ENCODE data around the gene ARL6IP4.

ARL6IP4 gene

DNA sequence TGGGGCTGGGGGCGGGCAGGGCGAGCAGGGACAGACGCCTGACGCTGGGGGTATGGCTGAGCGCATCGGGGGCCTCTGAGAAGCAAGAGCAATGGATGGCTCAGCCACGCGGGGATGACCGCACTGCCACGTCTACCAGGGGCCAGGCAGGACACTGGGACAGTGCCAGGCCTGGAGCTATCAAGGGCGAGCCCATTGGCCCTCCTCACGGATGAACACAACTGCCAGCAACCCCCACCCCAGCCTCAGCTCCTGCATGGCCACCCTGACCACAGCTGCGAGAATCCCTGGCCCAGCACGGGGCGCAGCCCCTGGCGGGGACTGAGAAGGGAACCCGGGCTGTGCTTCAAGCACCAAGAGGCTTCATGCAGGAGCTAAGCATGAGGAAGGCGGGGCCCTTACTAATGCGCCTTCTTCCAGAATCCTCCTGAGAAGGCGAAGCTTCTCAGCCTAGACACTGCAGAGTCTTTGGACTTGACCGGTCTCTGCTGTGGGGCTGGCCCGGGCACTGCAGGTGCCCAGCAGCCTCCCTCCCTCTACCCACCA, 9.5 kb downstream of the ARL6IP4 start:
- in situ Hi-C loops (cut with MboI; ENCODE audit: low sequenced_read_pairs) = no loop called here

DNA sequence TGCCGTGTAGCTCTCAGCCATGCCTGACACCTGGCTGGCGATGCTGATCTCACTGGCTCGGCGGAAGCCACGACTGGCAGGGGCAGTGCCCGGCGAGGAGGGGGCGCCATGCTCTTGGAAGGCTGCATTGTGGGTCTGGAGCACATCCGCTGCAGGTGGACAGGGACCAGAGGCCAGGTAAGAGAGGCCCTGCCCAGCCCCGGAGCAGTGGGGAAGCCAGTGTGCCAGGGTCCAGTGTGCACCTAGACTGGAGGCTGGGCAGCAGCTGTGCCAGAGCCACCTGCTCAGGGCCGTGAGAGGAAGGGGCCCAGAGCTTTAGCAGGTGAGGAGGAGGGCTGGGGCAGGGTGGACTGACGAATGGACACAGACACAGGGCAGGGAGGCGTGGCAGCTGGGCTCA, 10.1 kb downstream of the ARL6IP4 start:
- in situ Hi-C loops (cut with MboI; ENCODE audit: low sequenced_read_pairs) = no loop called here

DNA sequence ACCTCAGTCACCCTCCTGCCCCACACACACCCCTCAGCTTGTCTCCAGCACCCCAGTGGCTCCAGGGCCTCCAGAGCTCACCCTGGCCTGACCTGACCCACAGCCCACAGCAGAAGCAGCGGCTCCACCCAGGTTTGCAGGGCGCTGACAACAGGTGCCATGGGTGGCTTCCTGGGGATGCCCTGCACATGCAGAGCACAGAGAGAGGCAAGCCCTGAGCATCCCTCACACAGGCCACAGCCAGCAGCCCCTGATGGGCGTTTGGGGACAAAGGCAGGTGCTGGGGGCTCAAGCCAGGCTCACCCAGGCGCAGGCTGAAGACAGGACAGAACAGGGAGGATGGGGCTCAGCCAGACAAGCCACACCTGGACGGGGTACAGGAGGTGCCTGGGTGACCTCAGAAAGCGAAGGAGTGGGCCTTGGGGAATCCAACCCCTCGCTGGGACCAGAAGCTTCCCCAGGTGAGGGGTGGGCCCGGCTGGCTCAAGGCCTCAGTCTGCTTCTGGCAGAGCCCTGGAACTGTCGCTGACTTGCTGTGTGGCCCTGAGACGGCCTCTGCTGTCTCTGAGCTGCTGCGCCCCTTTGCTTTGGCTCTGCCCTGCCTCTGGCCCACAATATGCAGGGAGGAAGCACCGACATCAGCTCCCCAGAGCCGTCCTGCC, 10.6 kb downstream of the ARL6IP4 start:
- in situ Hi-C loops (cut with MboI; ENCODE audit: low sequenced_read_pairs) = no loop called here

DNA sequence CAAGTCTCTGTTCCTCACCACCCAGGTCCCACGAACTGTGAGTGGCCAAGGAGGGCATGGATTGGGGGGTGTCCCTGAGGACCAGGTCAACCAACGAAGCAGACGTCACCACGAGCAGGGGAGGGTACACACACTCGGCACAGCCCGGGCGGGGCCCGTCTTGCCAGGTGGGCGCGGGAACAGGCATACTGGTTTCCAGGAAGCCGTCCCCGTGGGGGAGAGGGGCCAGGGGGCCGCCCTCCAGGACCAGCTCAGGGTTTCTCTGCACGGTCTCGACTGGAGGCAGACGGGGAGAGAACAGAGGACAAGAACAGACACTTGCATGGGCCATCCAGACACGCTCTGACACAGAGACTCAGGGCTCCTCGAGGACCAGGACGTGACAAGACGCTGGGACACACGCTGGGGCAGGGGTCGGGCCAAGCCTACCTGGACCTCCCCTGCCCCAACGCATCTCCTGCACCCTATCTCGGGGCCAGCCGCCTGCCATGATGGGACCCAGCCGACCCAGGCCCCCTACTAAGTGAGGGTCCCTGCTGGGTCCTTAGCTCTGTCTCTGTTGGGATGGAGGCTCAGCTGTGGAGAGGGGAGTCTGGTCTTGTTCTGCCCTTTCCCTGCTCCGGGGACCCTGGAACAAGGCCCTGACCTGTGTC, 11.3 kb downstream of the ARL6IP4 start:
- in situ Hi-C loops (cut with MboI; ENCODE audit: low sequenced_read_pairs) = no loop called here

DNA sequence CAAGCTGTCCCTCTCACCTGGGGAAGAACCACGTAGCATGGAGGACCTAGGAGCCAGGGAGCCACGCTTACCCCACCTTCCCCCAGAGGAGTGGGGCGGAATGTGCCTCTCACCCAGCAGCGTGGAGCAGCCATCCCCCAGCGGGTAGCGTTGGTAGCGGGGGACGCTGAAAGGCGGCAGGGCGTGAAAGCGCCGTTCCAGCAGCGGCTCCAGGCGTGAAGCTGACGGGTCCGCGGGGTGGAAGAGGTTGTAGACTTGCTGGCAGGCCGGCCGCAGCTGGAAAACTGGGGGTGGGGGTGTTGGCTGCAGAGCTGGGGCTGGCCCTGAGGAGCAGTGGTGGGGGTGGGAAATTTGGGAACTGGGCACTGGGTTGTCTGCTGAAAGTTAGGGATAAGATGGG, 11.9 kb downstream of the ARL6IP4 start:
- in situ Hi-C loops (cut with MboI; ENCODE audit: low sequenced_read_pairs) = no loop called here

DNA sequence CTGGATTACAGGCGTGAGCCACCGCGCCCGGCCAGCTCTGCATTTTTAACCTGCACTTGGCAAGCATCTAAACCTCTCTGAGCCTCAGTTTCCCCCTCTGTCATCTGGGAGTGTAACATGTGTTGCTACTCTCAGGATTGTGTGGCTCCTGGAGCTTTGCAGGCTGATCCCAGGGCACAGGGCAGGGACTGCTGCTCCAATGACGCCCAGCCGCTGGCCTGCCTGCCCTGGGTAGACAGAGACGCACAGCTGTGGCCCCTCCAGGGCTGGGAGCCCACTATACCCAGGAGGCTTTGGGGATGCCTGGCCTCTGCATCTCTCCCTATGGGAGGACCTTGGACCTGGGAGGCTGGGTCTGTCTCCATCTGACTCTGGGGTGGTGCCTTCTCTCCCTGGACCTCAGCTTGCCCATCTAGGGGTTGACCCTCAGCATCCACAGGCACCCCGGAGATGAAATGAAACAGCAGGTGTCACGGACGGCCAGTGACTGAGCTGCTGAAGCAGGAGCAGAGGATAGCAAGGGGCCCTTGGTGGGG, 13.7 kb downstream of the ARL6IP4 start:
- in situ Hi-C loops (cut with MboI; ENCODE audit: low sequenced_read_pairs) = no loop called here

DNA sequence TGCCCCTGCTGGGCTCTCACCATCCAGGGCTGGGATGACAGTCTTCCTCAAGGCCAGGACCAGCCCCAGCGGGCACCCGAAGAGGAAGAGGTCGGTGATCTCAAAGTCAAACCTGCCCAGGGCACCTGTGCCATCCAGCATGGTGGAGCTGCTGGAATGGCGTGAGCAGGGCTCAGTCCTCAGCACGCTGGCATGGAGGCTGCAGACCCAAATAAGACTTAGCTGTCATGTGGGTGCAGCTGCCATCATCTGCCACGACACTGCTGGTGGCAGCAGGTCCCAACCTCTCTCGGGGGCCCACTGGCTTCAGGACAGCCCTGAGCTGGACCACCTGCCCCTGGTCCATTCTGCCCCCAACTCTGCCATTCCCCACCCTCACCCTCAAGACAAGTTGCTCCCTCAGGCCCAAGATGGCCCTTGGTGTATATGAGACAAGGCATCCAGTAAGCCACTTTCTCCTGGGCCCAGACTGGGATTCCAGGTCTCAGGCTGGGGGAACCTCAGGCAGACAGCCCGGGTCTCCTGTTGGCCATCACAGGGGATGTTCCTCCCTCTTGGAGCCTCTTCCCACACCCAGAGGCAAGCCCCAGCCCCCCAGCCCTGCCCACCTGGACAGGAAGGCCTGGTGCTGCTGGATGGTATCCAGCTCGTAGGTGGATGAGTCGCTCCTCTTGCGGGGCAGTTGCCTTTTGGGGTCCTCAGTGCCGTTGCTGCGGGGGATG, 14.5 kb downstream of the ARL6IP4 start:
- in situ Hi-C loops (cut with MboI; ENCODE audit: low sequenced_read_pairs) = no loop called here

DNA sequence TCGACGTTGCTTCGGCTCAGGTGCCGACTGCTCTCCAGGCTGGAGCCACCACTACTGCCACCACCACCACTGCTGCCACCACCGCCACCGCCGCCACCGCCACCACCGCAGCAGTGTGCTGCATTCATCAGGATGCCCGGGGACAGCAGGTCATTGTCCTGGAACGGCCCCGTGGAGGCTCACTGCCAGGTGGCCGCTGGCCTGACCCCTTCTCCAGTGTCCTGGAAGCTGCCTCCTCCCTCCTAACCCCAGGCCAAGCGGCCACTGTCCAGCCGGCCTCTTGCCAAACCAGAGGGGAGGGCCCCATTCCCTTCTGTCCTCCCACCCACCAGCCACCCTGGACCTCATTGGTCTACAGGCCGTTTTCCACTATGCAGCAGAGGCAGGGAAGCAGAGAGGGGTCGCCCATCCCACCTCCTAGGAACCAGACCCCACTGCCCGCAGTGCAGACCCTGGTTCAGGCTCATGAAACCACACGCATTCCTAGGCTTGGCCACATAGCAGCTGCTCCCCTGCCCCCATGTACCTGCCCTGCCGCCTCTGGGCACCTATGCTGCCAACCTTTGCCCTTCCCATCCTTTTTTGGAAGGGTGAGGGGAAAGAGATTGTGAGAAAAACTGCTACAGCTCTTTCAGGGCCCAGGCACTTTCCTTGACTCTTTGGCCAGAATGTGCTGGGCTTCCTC, 15.2 kb downstream of the ARL6IP4 start:
- in situ Hi-C loops (cut with MboI; ENCODE audit: low sequenced_read_pairs) = no loop called here

DNA sequence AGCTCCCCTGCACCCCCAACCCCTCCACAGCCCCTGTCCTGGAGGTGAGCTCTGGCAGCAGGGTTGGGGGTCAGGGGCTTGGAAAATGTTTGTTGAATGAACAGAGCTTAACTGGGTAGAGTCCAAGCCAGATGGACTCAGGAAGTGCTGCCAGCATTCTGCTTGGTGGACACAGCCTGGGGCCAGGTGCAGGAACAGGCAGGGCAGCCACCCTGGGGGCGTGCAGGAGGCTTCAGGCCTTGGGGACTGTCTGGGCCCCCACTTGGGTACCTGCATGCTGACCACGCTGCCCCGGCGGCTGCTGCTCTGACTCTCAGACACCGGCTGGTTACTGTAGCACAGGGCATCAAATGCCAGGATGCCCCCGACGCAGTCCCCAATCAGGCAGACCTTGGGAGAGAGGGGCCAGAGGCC, 15.7 kb downstream of the ARL6IP4 start:
- in situ Hi-C loops (cut with MboI; ENCODE audit: low sequenced_read_pairs) = no loop called here

DNA sequence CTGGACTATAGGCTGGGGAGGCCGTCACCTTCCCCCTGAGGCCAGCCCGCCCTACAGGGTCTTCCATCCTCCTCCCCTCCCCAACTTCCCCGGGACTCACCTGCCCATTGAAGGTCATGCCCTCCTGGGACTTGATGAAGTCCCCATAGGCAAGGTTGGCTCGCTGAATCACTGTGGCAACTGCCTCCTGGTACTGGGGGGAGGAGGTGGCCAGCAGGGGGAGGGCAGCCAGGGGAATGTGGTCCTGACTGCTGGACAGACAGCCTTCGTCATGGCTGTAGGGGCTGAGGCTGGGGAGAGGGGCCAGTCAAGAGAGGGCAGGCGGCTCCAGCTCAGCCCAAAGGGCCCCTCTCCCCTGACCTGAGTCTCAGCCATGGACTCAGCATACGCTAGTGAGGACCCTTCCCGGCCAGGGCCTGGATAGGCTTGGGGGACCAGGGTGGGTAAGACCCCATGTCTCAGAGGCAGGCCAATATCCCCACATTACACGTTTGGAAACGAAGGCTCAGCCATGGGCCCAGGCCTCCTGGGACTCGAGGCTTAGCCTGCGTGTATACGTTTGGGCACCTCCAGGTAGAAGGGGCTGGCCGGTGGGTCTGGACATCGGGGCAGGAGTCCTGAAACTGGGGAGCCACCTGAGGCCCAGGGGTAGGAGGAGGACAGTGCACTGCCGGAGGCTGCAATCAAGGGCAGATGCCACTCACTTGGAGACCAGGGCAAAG, 16.3 kb downstream of the ARL6IP4 start:
- in situ Hi-C loops (cut with MboI; ENCODE audit: low sequenced_read_pairs) = no loop called here

DNA sequence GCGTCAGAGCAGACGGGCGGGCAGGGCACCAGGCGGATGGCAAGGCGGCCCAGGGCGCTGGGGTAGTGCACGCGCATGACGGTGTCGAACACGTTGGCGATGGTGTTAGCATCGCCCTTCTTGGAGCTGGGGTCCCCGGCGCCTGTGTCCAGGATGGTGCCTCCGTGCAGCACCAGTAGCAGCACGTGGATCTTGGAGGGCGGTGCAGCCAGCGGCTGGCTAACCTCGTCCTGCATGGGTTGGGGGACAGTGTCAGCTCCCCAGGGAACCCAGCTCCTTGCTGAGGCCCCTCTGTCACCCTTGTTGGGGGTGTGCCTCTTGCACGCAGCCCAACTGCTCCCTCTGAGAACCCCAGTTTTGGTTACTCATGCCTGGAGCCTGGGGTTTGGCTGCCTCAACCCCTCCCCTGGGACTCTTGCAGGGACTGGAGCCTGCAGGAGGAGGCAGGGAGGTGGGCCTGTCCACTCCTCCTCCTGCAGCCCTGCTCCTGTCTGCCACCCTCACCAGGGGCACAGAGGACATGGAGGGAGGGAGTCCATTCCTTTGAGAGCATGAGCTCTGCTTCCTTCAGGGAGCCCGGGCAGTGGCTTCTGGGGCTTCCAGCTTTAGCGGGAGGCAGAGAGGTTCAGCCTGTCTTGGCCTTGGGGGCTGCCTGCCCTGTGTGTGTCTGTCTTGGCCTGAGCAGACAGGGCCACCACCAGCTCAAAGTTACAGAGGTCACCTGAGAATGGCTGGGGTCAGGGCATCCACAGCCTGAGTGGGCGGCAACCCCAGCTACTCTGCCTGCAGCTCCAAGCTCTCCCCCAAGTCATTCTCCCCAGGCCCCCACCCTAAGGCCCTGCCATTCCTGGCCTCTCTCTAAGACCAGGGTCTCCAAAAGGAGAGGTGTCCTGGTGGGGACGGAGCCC, 17.1 kb downstream of the ARL6IP4 start:
- in situ Hi-C loops (cut with MboI; ENCODE audit: low sequenced_read_pairs) = no loop called here

DNA sequence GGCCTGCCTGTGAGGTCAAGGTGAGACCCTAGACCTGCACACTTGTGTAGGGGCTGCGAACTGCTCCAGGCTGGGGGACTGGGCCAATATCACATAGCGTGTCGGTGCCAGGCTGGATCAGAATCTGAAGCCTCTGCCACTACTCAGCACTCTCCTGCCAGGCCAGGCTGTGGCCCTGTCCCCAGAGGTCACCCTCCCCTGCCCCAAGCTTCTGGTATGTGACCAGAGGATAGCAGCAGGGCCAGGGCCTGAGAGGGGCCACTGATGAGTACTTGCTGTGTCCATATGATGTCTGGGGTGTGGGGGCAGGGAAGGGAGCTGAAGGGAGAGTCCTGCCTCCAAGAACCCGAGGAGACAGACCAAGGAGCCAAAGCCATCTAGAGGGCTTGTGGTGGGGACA, 17.8 kb downstream of the ARL6IP4 start:
- in situ Hi-C loops (cut with MboI; ENCODE audit: low sequenced_read_pairs) = no loop called here

DNA sequence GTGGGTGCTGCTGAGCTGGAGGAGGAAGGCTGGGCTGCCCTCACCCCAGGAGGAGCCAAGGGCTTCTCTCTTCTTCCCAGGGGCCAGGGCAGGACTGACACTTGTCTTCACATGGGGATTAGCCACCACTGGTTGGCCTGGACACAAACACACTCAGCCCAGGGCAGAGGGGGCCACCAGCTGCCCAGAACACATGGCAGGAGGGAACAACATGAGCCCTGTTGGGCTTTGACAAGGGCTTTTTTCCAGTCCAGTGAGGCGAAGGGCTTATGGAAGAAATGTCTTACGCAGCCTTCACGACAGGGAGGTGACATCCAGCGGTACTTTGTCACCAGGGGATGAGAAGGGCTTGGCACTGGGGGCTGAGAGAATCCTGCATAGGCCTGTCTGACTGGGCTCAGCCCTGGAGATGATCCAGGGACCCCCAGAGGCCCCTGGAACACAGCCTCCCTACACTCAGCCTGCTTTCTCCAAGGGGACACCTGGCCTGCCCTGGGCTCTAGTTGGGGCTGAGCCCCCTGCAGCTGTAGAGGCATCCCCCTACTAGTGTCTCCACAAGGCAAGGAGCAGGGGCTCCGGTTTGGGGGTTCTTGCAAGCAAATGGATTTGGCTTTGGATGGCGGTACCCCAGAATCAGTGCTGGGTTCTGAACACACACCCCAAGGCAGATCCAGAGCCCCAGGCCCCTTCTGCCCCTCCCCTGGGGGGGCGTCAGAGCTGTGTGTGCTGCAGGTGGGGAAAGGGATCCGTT, 18.9 kb downstream of the ARL6IP4 start:
- in situ Hi-C loops (cut with MboI; ENCODE audit: low sequenced_read_pairs) = no loop called here

DNA sequence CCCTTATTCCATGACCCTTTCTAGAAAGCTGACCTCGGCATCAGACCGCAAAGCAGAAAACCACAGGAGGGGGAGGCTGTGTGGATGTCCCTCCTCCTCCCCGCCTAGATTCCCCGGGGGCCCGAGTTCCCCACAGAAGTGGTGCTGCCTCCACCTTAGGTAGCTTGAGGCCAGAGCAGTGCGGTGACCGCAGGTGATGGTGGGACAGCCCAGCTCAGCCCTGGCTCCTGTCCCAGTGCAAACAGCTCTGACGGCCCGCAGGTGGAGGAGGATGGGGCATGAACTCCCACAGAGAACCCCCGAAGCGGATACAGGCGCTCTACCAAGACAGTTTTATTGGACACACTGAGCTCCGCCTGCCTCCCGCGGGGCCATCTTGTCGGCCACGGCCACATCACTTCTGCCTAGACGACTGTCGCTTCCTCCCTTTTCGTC, 19.5 kb downstream of the ARL6IP4 start:
- in situ Hi-C loops (cut with MboI; ENCODE audit: low sequenced_read_pairs) = no loop called here

DNA sequence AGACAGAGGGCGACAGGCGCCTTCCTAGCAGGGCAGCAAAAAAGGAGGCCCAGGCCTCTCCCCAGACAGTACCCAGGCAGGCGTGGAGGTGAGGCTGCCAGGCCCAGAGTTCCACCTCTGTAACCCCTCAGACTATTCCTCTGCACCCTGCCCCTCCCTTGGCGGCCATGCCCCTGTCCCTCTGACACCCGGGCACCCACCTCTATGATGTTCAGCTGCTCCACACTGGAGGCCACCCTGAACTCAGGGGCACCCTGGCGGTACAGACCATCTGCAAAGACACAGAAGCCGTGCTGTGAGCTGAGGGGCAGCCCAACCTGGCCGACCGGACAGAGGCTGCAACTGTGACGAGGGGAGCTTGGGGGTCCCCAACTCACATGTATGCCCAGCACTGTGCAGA, 20.1 kb downstream of the ARL6IP4 start:
- in situ Hi-C loops (cut with MboI; ENCODE audit: low sequenced_read_pairs) = no loop called here

DNA sequence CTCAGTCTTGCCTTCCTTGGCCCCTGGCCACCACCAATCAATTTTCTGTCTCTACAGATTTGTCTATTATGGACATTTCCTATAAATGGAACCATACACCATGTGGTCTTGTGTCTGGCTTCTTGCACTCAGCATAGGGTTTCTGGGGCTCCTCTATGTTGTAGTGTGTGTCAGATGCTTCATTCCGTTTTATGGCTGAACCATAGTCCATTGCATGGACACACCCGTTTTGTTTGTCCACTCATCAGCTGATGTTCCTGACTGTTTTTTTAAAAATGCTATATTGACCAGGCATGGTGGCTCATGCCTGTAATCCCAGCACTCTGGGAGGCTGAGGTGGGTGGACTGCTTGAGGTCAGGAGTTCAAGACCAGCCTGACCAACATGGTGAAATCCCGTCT, 21.0 kb downstream of the ARL6IP4 start:
- in situ Hi-C loops (cut with MboI; ENCODE audit: low sequenced_read_pairs) = no loop called here

DNA sequence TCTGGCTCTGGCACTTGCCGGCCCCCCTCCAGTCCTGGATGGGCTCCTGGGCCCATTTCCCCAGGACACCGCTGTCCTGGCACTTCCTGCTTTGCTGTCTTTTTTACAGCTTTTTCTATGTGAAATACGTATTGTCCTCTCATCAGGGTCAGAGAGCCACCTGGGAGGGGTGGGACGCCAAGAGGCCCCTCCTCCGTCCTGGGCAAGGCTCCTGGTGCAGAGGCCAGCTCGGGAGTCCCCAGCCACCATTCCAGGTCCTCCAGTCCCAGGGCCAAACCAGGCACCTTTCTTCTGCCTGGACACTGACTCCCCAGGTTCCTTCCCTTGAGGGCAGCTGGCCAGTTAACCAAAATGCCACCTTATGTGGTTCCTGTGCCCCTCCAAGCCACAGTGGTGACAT, 22.8 kb downstream of the ARL6IP4 start:
- in situ Hi-C loops (cut with MboI; ENCODE audit: low sequenced_read_pairs) = no loop called here

DNA sequence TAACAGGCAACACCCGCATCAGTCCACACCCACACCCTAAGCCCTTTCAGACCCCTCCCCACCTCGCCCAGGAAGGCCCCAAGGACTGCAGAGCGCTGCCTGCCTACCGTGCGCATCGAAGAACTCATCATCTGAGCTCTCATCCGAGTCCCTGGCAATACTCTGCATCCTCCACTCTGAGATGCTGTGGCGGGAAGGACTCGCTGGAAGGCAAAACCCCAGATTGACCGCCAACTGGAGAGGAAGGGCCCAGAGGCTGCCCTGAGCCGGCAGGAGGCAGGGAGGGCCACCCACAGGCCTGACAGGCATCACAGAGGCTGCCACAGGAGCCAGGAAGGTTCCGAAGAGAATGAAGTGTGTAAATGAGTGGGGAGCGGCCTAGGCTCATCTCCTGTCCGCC, 23.8 kb downstream of the ARL6IP4 start:
- in situ Hi-C loops (cut with MboI; ENCODE audit: low sequenced_read_pairs) = no loop called here
